NCI-H226 (cell line): ENCODE measurements around the gene ARID3B.
A peak's percentile ranks its signal among the peaks of the same experiment; 100 is the strongest.
"Not testable (repeated sequence)": the region's sequence is repeated elsewhere in the genome, so short reads cannot be mapped to it uniquely, and the experiment has no call there.

Source experiments
- DNase-seq: peaks from one replicate; pipeline ENCODE4 v3.0.0-alpha.2; 2015

The ARID3B gene, protein sequence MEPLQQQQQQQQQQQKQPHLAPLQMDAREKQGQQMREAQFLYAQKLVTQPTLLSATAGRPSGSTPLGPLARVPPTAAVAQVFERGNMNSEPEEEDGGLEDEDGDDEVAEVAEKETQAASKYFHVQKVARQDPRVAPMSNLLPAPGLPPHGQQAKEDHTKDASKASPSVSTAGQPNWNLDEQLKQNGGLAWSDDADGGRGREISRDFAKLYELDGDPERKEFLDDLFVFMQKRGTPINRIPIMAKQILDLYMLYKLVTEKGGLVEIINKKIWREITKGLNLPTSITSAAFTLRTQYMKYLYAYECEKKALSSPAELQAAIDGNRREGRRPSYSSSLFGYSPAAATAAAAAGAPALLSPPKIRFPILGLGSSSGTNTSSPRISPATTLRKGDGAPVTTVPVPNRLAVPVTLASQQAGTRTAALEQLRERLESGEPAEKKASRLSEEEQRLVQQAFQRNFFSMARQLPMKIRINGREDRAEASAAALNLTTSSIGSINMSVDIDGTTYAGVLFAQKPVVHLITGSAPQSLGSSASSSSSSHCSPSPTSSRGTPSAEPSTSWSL

DNA sequence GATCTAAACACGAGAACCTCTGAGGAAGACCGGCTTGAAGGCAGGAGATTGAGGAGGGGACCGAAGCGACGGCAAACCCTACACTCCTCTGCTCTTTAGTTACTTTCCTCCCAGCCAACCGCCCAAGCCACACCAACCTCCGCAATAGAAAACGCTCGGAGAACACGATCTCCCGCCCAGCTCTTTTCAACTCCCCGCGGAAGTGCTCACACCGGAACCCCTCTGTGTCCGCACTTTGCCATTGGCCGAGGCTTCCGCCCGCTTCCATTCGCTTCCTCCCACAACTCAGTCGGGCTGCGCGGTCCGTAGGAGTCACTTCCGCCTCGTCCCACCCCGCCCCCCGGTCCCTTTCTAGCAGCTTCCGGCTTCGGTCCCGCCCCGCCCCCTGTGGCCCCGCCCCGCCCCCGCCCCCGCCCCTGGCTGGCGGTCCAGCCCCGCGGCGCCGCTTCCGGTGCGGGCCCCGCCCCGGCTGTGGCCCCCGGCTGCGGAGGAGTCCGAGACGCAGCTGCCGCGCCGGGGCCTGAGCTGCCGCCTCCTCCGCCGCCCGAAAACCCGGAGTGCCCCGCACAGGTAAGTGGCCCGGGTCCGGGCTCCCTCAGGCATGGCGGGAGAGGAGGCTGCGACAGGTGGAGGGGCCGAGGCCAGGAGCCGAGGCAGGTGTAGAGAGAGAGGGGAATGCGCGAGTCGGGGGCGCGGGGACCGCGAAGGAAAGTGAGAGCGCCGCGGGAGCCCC, at the start of gene ARID3B:
Gene ARID3B, plus strand, starts transcription at position 460 of the 733 bp plus-strand sequence. CDS start 2,717 bp downstream, outside the sequence.
- peak; percentile 99 for DNase-seq

DNA sequence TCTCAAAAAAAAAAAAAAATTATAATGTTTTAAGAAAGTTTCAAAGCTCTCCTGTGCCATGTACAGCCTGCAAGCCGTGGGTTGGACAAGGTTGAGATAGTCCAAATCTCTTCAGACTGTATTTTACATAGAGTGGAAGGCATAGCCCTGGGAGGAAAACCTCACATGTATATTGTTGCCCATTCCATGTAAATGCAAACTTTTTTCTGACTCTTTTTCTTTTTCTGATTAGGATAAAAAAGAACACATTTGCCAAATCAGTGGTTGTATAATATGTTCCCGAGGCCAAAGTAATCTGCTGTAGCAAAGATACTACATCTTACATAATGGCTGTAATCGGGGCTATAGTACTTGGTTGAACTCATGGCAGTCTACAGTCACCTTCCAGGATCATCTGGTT, 44.4 kb upstream of the ARID3B start:
- no peak for DNase-seq

DNA sequence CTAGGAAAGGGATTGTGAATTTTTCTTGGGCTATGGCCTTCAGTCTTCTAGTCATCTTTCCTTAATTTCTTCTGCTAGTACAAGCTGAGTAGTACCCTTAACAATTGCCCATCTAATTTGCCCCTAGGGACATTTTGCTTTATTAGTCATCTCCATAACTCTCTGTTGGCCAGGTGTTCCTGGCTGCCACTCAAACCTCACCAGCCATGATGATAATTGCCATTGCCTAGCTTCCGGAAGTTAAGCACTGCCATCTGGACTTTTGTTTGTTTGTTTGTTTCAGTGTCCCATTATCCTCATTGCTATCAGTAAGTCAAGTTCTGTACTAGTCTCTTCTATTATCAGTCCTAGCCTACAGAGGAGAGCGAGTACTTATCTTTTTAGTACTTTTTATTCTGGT, 43.4 kb upstream of the ARID3B start:
- DNase-seq, result peak; percentile 27

DNA sequence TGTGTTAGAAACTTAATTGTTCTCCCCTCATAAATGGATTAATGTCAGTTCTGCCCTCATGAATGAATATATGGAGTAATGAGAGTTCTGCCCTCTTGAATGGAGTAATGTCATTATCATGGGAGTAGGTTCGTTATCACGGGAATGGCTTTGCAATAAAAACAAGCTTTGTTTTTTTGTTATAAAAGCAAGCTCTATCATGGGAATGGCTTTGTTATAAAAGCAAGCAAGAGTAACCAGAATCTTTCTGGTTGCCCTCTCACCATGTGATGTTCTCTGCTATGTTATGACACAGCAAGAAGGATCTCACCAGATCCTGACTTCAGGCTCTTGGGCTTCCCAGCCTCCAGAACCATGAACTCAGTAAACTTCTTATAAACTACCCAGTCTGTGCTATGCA, 41.7 kb upstream of the ARID3B start:
- no peak for DNase-seq

DNA sequence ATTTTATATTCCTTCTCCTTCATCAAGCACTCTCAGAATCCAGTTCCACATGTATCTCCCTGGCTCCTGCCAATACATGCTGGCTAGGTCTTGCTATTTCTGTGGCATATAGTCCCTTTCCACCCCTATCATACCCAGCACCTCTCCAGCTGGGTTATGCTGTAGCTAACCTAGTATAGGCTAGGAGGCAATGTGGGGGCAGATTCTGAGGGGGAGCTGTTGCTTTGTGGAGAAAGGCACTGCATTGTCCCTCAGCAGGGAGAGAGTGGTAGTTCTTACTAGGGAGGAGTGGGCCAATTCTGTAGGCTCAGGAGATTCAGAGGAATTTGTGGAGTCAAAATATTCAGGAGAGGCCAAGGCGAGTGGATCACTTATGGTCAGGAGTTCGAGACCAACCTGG, 40.6 kb upstream of the ARID3B start:
- no peak for DNase-seq

DNA sequence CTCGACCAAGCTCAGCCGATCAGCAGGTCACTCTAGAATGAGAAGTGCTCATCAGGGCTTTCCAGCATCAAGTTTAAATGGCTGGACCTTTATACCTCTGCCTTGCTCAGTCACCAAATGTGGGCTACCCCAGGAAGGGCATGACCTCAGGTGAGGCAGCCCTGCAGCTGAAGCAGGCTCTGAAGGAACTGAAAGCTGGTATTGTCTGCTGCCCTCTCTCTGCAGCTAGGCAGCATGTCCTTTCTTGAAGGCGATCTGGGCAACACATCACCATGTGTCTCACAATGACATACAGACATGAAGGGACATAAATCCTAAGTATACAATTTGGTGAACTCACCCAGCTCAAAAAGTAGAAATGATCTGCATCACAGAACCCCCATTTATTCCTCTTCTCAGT, 38.7 kb upstream of the ARID3B start:
- no peak for DNase-seq

DNA sequence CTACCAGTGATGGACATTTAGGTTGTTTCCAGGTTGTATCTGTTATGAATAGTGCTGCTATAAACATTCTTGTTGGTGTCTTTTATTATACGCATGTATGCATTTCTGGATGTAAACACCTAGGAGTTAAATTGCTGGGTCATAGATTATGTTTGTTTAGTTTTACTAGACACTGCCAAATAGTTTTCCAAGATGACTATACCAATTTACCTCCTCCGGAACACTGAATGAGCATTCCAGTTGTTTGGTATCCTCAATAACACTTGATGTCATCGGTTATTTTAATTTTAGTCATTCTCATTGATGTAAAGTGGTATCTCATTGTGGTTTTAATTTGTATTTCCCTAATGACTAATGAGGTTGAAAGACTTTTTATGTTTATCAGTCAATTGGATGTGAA, 36.6 kb upstream of the ARID3B start:
- DNase-seq, result no peak

DNA sequence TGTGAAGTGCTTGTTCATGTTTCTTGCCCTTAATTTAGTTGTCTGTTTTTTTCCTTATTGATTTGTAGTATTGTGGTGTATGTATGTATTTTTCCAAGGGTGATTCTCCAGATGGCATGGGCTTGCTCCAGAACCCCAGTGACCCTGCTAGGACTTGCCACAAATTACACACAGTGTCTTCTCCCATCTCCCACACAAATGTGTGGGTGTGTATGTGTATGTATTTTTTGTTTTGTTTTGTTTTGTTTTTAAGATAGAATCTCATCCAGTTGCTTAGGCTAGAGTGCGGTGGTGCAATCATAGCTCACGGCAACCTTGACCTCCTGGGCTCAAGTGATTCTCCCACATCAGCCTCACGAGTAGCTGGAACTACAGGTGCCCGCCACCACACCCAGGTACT, 36.2 kb upstream of the ARID3B start:
- DNase-seq, result no peak

DNA sequence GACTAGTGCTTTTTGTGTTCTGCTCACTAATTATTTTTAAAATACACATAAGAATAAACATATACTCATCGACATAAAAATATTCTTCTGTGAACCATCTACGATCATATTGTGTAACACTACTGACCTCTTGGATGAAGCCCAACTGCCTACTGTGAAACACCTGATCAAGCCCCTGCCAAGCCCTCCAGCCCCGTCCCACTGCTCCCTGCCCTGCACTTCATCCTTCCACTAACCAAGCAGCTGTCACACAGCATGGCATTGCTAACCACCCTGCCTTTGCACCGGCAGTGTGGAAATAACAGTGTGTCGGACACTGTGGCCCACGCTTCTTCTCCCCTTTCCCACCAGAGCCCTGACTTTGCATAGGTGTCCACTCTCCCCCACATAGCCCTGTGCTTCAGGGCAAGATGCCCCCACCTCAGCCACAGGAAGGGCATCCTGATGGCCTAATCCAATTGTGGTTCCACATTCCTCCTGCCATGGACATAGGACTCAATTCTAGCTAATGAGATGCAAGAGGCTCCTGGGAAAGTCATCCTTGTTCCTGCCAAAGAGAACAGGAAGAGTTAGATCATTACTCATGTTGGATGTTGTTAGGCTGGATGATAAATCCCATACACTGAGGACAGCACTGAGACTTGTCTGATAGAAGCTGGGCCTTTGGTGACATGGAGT, 35.0 kb upstream of the ARID3B start:
- peak; percentile 51 for DNase-seq

DNA sequence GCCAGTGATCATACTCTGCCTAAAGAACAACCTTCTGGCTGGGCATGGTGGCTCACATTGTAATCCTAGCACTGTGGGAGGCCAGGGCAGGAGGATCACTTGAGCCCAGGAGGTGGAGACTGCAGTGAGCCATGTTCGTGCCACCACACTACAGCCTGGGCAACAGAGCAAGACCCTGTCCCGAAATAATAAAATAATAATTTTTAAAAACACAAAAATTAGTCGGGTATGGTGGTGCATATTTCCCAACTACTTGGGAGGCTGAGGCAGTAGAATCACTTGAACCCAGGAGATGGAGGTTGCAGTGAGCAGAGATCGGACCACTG, 34.5 kb upstream of the ARID3B start:
- DNase-seq, result no peak

DNA sequence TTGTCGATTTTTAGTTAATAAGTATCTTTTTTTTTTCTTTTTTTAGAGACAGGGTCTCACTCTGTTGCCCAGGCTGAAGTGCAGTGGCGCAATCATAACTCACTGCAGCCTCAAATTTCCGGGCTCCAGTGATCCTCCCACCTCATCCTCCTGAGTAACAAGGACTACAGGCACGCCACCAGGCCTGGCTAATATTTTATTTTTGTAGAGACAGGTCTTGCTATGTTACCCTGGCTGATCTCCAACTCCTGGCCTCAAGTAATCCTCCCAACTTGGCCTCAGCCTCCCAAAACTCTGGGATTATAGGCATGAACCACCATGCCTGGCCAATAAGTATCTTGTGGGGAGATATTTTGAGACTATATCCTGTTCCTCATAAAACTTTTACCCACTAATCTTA, 29.4 kb upstream of the ARID3B start:
- peak; percentile 48 for DNase-seq

DNA sequence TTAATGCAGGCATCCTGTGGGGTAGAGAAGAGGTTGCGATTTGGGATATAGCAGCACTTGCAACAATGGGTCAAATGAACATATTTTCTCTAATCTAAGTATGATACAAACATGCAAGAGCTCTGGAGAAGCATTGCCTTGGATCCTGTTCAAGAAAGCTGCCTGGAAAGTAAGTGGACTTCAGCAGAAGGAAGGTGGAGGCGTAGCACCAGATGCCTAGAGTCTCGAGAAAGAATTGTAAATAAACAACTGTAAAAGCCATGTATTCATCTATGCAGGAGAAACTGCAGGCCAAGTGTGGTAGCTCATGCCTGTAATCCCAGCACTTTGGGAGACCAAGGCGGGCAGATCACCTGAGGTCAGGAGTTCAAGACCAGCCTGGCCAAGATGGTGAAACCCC, 27.0 kb upstream of the ARID3B start:
- DNase-seq, result not testable (repeated sequence)

DNA sequence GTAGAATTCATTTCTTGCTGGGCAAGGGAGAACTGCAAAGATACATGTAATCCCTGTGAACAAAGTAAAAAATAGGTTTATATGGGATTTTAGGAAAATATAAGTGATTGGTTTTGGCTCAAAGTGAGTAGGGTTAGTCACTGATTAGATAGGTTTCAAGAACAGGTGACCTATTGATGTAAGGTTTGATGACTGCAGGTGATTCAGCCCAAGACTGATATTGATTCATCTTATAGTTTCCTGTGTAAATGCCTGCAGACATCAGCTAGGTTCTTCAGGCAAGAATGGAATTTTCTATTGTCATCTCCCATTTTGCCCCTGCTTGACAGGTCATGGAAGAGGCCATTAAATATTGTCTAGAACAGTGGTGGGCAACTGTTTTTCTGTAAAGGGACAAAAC, 23.9 kb upstream of the ARID3B start:
- no peak for DNase-seq

DNA sequence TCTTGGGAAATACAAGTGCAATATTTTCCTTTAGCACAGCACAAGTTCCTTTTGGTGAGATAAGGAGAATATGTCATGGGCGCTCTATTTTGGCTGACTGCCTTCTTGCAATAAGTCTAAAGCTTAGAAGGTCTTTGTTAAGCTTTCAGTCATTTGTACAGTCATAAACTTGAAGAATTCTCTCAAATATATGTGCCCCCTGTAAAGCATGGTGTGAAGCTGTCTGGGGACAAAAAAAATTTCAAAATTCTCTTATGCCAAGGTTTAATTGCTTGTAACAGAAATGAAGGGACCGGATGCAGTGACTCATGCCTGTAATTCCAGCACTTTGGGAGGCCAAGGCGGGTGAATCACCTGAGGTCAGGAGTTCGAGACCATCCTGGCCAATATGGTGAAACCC, 21.7 kb upstream of the ARID3B start:
- peak; percentile 88 for DNase-seq

DNA sequence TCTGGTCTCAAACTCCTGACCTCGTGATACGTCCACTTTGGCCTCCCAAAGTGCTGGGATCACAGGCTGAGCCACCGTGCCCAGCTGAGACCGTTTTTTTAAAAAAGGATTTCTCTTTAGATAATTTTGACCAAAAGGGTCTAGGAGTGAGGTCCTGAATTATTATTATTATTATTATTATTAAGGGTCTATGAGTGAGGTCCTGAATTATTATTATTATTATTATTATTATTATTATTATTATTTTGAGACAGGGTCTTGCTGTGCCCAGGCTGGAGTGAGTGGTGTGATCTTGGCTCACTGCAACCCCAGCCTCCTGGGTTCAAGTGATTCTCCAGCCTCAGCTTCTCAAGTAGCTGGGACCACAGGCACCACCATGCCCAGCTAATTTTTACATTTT, 20.6 kb upstream of the ARID3B start:
- DNase-seq, result no peak

DNA sequence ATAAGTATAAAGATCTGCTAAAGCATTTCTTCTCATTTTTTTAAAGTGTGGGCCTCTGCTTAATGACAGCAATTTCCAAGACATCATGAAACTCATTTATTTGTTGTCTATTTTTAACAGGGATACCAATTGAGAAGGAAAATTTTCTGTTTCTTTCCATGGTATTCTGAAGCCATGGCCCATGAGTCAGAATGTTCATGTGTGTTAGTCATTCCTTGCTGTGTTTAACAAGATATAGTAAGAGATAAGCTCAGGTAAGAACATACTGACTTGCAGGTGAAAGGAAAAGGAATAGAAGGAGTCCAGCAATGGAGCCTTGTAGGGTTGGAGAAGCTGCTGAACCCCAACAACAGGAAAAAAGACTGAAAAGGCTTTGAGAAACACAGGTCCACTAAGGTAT, 17.0 kb upstream of the ARID3B start:
- peak; percentile 37 for DNase-seq

DNA sequence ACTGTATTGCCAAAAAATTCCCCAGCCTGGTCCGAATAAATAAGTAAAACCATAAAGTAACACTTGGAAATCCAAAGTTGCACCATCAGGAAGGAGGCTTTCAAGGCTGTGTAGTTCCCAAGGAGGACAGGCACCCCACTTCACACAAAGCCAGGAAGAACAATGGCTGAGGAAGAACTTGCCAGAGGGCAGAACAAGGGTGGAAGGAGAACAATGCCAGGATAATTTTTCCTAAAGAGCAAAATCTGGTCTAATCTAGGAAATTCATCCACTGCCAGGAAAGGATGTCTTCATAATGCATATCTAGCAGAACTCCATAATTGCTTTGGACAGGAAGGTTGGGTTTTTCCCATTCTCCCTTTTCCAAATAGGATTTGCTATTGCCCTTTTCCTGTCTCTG, 15.7 kb upstream of the ARID3B start:
- DNase-seq, result peak; percentile 48

DNA sequence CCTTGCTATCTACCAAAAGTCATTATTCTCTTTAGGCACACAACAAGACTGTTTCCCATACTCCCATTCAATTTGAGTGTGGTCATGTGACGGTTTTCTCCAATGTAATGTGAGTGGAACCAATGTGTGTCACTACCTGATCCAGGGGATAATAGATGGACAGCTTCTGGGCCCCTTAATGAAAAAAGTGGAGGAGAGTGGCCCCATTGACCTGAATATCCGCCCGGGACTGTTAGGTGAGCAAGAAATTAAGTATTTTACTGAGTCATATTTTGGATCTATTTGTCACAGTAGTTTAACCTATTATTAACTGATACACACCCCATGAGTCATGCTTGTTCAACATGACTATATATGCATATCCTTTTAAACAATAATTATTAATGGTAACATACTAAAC, 15.1 kb upstream of the ARID3B start:
- DNase-seq, result peak; percentile 81

DNA sequence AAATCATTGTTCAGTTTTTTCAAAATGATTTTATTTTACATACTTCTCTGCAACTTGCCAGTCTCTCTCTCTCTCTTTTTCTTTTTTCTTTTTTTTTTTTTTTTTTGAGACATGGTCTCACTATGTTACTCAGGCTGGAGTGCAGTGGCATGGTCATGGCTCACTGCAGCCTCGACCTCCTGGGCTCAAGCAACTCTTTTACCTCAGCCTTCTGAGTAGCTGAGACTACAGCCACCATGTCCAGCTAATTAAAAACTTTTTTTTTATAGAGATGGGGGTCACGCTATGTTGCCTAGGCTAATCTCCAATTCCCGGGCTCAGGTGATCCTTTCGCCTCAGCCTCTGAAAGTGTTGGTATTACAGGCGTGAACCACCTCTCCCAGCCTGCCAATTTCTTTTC, 12.1 kb upstream of the ARID3B start:
- DNase-seq, result no peak

DNA sequence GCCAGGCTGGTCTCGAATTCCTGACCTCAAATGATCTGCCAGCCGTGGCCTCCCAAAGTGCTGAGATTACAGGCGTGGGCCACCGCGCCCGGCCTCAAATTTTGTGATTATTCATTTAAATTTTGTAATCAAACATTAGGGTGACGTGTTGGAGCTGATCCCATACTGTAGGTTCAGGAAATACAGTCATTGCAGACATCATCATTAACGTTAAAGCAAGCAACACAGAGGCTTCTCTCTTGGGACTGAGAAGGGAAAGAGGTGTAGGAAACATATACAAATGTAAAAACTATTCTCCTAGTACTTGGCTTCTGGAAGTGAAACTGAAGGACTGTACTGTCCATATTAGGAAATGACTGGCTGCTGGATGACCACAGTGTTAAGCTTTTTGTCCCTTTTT, 11.1 kb upstream of the ARID3B start:
- DNase-seq, result peak; percentile 41

DNA sequence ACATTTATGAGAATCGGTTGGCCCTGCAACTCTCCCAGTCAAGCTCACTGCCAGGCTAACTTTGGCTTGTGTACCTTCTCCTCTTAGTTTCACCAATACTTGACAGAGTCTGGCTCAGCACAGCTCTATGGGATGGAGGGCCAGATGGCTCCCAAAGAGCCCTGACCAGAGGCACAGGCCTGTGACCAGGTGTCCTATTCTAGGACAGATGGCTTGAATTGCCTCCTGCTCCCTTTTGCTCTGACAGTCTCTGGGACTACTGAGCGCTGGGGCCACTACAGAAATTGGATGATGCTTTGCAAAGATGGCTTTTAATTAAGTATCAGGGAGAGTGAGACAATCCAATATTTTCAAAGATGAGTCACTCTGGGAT, 10.3 kb upstream of the ARID3B start:
- DNase-seq, result no peak

DNA sequence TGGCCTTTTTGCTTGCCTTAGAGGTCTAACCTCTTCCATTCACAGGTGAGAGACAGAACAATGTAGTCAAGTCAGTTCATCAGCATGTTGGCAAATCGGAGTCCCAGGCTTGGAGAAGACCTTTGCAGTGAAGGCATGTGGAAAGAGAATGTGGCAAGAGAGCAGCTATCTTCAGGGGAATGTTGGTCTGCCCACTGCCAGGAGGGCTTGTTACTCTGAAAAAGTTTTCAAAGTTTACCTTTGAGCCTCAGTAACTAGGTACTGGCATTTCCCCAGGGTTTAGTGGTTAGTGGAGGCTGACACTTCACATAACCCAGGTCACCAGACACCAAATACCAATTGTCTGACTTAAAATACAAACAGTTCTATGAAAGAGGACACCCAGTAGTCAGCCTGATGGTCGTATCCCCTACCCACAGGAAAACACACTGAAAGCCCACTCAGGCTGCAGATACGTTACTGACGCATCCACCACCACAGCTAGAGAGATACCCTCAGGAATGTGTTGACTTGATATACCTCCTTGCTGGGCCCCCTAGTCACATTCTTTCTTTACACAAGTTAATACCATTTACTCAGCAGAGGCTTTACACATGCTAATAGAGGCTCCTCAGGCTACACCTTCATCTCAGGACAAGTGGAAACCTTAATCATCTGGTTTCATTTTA, 9.7 kb upstream of the ARID3B start:
- peak; percentile 95 for DNase-seq

DNA sequence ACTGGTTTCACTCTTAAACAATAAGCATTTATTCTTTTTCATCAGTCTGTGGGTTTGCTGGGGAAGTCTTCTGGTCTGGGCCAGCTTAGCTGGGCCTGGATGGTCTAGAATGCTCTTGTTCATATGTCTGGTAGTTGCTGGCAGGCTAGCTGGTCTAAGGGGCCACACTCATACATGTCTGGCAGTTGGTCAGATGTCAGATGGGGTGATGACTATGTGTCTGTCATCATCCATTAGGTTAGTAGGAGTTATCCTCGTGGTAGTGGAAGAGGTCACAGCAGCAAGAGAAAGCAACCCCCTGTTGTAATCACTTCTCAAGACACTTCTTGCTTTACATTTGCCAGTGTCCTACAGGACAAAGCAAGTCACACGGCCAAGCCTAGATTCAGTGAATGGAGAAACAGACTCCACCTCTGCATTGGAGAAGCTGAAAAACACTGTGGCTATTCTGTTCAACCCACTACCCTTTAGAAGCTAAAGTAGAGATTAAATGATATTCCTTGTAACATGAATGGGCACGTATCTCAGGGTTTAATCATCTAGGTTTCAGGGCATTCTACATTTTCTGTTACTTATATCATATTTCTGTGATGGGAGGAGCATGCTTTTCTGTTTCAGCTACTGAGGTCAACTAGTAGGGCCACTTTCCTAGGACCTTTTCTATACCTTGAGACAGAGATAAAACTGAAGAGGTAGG, 5.5 kb upstream of the ARID3B start:
- DNase-seq, result no peak
